ENCODE results near the gene PAK6.

PAK6 gene

DNA sequence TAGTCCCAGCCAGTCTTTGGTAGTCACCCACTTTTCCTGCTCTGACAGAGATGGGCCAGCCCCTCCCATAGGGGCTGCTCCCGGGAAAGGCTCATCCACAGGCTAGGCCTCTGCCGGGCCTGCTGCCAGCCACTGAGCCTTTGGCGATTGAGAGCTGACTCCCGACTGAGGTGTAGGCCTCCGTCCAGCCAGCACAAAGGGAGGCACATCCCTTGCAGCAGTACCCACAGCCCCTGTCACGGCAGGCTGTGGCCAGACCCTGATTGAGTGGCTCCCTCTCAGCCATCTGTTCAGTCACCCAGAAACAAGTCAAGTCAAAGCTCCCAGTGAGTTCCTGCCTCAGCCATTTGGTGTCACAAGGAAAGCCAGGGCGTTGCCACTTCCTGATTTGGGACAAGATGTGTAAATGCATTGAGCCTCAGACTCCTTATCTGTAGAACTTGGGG is 6.2 kb upstream of the PAK6 start:
- DNase-seq (ENCODE audit: low read depth): no peak
- TF ChIP-seq, protein P1, sequence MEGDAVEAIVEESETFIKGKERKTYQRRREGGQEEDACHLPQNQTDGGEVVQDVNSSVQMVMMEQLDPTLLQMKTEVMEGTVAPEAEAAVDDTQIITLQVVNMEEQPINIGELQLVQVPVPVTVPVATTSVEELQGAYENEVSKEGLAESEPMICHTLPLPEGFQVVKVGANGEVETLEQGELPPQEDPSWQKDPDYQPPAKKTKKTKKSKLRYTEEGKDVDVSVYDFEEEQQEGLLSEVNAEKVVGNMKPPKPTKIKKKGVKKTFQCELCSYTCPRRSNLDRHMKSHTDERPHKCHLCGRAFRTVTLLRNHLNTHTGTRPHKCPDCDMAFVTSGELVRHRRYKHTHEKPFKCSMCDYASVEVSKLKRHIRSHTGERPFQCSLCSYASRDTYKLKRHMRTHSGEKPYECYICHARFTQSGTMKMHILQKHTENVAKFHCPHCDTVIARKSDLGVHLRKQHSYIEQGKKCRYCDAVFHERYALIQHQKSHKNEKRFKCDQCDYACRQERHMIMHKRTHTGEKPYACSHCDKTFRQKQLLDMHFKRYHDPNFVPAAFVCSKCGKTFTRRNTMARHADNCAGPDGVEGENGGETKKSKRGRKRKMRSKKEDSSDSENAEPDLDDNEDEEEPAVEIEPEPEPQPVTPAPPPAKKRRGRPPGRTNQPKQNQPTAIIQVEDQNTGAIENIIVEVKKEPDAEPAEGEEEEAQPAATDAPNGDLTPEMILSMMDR (IDR thresholded peaks at IDR 0.05; ENCODE audit: control insufficient read depth, insufficient read depth, low read depth, low read length, missing control alignments): no peak
- H3K4me3 ChIP-seq (ENCODE audit: control insufficient read depth, low read depth, low read length): no peak overlapping the region

DNA sequence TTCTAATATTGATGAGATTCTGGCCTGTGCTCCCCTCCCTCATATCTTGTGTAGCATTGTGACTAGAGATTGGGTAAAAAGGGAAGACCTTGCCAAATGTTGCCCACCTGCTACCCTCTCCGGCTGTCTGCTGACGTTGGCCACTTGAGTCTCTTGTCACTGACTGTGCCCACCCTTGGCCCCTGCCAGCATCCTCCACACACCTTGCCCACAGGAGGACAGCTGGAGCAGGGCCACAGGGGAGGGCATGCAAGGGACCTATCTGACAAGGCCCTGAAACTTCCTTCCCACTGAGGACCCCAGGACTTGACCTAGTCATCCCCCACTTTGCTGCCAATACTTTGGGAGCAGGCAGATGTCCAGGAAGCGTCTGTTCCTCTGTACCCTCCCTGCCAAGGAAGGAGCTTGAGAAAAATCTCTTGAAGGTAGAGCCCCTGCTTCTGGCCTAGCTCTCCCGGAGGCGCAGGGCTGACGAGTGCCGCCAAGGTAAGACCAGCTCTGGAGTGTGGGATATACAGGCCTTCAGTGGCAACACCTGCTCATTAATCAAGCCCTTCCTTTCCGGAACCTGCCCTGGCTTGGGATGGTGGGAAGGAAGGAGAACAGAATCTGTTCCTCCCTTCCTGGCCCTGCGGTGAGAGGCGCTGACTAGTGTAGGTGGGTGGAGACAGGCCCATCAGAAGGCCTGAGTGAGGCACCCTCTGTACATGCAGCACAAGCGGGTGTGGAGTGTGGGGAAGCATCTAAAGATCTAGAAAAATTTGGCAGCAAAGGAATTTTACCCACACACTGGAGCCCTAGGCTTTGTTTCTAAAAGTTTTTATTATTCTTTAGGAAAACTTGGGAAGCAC is 4.9 kb upstream of the PAK6 start:
- DNase-seq (ENCODE audit: low read depth): no peak
- no peak overlapping the region for H3K4me3 ChIP-seq (ENCODE audit: control insufficient read depth, low read depth, low read length)
- TF ChIP-seq, protein P1 (IDR thresholded peaks at IDR 0.05; ENCODE audit: control insufficient read depth, insufficient read depth, low read depth, low read length, missing control alignments): no peak

DNA sequence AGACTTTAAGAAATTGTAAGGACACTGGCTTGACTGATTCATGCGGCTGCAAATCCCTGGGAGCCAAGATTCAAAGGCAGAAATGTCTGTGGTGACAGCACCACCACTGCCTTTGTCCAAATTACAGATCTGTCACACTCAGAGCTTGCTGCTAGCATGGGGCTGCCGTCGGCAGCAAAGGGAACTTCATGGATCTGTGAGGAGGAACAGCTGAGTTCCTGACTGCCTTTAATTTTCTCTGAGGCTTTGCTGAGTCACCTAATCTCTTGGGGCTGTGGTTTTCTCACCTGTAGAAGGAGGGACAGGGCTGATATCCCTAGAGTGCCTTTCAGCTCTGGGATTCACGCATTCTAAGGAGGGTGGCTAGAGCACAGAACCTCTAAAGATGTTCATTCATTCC is 4.1 kb upstream of the PAK6 start:
- no peak for DNase-seq (ENCODE audit: low read depth)
- no peak overlapping the region for H3K4me3 ChIP-seq (ENCODE audit: control insufficient read depth, low read depth, low read length)
- TF ChIP-seq, protein P1 (IDR thresholded peaks at IDR 0.05; ENCODE audit: control insufficient read depth, insufficient read depth, low read depth, low read length, missing control alignments): no peak

DNA sequence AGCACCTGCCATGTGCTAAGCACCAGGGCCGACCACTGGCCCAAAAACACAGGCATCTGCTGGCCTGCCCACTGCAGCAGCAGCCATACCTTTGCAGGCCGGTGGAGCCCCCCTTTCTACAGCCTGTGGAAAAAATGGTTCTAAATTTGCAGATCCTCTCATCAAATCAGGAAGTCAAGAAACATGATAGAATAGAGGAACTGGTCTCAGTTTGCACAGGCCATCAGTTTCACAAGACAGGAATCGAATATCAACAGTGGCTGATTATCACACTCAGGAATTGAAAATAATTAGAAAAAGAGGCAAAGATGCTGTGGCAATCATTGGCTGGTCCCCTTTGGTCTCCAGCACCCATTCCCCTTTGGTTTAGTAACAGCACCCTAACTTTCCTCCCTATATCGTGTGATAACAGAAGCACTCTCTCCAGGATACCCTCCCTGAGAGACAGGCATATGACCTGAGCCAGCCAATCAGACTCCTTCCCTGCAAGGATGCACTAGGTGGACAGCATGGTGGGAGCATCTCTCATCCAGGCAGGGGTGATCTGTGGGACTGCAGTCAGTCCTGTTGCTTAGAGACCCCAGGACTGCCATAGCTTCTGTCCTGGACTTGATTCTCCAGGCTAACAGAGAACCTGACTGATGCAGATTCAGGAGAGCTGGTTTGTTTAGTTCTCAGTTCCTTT is 3.5 kb upstream of the PAK6 start:
- TF ChIP-seq, protein P1 (IDR thresholded peaks at IDR 0.05; ENCODE audit: control insufficient read depth, insufficient read depth, low read depth, low read length, missing control alignments): no peak
- H3K4me3 ChIP-seq (ENCODE audit: control insufficient read depth, low read depth, low read length): no peak overlapping the region
- no peak for DNase-seq (ENCODE audit: low read depth)

DNA sequence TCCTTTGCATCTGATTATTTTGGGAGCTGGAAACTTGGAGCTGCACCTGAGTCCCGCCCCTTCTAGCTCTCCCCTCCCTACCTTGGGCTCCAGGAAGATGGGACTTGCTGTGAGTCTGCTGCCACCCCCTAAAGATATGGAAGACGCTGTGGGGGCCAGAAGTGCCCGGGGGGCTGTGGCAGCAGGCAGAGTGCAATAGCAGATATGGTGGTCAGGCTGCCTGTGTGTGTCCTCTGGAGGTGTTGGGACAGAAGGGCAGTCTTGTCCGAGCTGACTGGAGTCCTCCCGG is 485 bp downstream of the PAK6 start:
- DNase-seq (ENCODE audit: low read depth): no peak
- TF ChIP-seq, protein P1 (IDR thresholded peaks at IDR 0.05; ENCODE audit: control insufficient read depth, insufficient read depth, low read depth, low read length, missing control alignments): no peak
- peak overlapping the region; percentile 32 for H3K4me3 ChIP-seq (ENCODE audit: control insufficient read depth, low read depth, low read length)

DNA sequence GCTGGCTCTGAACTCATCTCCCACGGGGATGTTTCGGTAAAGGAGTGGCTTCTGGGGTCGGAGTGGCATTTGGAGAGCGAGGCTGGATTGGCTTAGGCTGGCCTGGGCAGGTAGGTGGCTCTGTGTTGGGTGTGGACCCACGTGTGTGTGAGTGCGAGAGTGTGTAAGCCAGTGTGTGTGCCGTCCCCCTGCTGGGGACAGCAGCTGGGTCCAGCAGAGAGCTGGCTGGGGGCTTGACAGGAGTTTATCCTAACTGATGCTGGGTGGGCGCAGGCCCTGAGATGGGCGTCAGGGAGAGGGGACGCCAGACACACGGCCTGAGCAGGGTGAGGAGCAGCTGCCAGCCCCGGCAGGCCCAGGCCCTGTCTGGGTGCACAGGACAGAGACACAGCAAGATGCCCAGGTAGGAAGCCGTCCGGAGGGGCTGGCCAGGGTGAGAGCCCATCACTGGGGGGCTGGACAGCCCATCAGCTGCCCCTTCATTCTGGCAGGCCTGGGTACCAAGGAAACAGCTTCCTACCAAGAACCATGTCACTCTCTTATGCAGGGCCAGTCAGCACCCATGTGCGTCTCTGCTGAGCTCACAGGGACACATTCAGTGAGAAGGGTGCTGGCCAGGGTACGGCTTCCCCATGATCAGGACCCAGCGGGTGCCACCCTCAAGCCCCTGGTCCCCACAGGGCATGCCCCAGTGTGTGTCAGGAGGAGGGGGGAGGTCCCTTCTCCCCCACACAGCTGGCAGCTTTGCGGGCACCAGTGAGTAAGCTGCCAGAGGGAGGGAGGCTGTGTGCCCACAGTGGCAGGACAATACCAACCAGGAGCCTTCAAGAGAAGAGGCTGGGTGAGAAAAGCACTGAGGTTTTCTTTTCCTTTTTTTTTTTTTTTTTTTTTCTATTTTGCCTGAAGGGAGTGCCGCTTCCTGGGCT is 1.1 kb downstream of the PAK6 start:
- TF ChIP-seq, protein P1 (IDR thresholded peaks at IDR 0.05; ENCODE audit: control insufficient read depth, insufficient read depth, low read depth, low read length, missing control alignments): no peak
- no peak for DNase-seq (ENCODE audit: low read depth)
- H3K4me3 ChIP-seq (ENCODE audit: control insufficient read depth, low read depth, low read length): no peak overlapping the region

All from AG09309 (cell line).